PC-3 (cell line): ENCODE results near the gene BCR. TPM values are rescaled to one million over a fixed set of nuclear protein-coding genes. Genes with fewer than 3 reads are reported as not detected.

Source experiments
- ATAC-seq: fragments of 200-7000 bp; cut with Tn5 transposase; 2 replicates; pipeline ENCODE4 v1.9.1; 2020; ENCODE audit warnings: mild to moderate bottlenecking, moderate library complexity
- BruUV-seq: library from RNA; stranded (reverse); fragments of 400-500 nt; replicated peaks from 2 replicates; lab custom pipeline; 2021; lab: Mats Ljungman, UMichigan
- CTCF ChIA-PET: fragments of 300-600 bp; sonication (Branson Sonifier 250); formaldehyde crosslinking; loops from one replicate; lab custom pipeline; 2022; ENCODE audit warnings: antibody characterized with exemption; lab: Charles Lee
- POLR2A ChIA-PET: fragments of 300-600 bp; sonication (Branson Sonifier 250); formaldehyde crosslinking; loops from one replicate; lab custom pipeline; 2022; ENCODE audit warnings: antibody characterized with exemption; ENCODE audit not compliant: unreplicated experiment; lab: Charles Lee
- DNase-seq: peaks from one replicate; pipeline ENCODE4 v3.0.0-alpha.2; 2015
- H2AFZ ChIP-seq: fragments of 300-600 bp; sonication (generic); 2 replicates; pipeline ENCODE4 v1.6.0; 2016; ENCODE audit warnings: antibody characterized with exemption, low read length
- H3F3A ChIP-seq: fragments of 300-600 bp; sonication (generic); one replicate; pipeline ENCODE4 v1.6.0; 2017; ENCODE audit warnings: antibody characterized with exemption, low read length, control low read depth, mild to moderate bottlenecking; ENCODE audit not compliant: unreplicated experiment
- H3K27ac ChIP-seq: fragments of 300-600 bp; sonication (generic); 2 replicates; pipeline ENCODE4 v1.5.1; 2016; ENCODE audit warnings: mild to moderate bottlenecking, low read length
- H3K27me3 ChIP-seq: fragments of 300-600 bp; sonication (generic); 2 replicates; pipeline ENCODE4 v1.6.1; 2016; ENCODE audit warnings: low read length, mixed read lengths
- H3K36me3 ChIP-seq: fragments of 300-600 bp; sonication (generic); 2 replicates; pipeline ENCODE4 v1.6.1; 2016; ENCODE audit warnings: low read depth, mixed run types, low read length, mixed read lengths
- H3K4me1 ChIP-seq: fragments of 300-600 bp; sonication (generic); 2 replicates; pipeline ENCODE4 v1.5.1; 2016; ENCODE audit warnings: low read length; ENCODE audit not compliant: insufficient read depth
- H3K4me2 ChIP-seq: fragments of 300-600 bp; sonication (generic); 2 replicates; pipeline ENCODE4 v1.6.0; 2016; ENCODE audit warnings: low read length
- H3K4me3 ChIP-seq: fragments of 300-600 bp; sonication (generic); 2 replicates; pipeline ENCODE4 v1.5.1; 2016; ENCODE audit warnings: mild to moderate bottlenecking, low read length, mixed read lengths
- H3K79me2 ChIP-seq: fragments of 300-600 bp; sonication (generic); 2 replicates; pipeline ENCODE4 v1.6.1; 2017; ENCODE audit warnings: low read length, mixed read lengths
- H3K9ac ChIP-seq: fragments of 300-600 bp; sonication (generic); 2 replicates; pipeline ENCODE4 v1.6.0; 2016; ENCODE audit warnings: mild to moderate bottlenecking, low read length
- H3K9me2 ChIP-seq: fragments of 300-600 bp; sonication (generic); replicated peaks from 2 replicates; pipeline ENCODE4 v1.6.1; 2016; ENCODE audit warnings: mixed run types, low read length, mixed read lengths
- H3K9me3 ChIP-seq: fragments of 300-600 bp; sonication (generic); 2 replicates; pipeline ENCODE4 v1.6.1; 2016; ENCODE audit warnings: low read length, mixed read lengths
- H4K20me1 ChIP-seq: fragments of 300-600 bp; sonication (generic); 2 replicates; pipeline ENCODE4 v1.6.1; 2016; ENCODE audit warnings: low read length, mixed read lengths
- CTCF ChIP-seq: fragments of 300-600 bp; sonication (generic); conservative IDR thresholded peaks from 2 replicates; pipeline ENCODE4 v1.5.1; 2017; ENCODE audit warnings: antibody characterized with exemption, low read depth, mild to moderate bottlenecking, low read length
- EZH2 ChIP-seq: fragments of 300-600 bp; sonication (generic); IDR thresholded peaks from one replicate; pipeline ENCODE4 v1.6.1; 2017; ENCODE audit warnings: antibody characterized with exemption, mild to moderate bottlenecking, low read length; ENCODE audit not compliant: unreplicated experiment
- EZH2phosphoT487 ChIP-seq: fragments of 300-600 bp; sonication (generic); IDR thresholded peaks from 2 replicates; pipeline ENCODE4 v1.6.1; 2018; ENCODE audit warnings: mild to moderate bottlenecking, antibody characterized with exemption, low read length, borderline replicate concordance
- intact Hi-C: fragments of 100-400 bp; cut with micrococcal nuclease; formaldehyde crosslinking; loops from 2 replicates; pipeline ENCODE4 v1.9.0; 2023
- total RNA-seq: library from RNA; depleted of rRNA; stranded (reverse); fragments of >200 nt; gene quantifications from 2 replicates; pipeline ENCODE4 v1.2.3, GENCODE V29; 2014

Gene BCR
- total RNA-seq, 1 experiment from 2014 or later: 36.8 TPM

- POLR2A ChIA-PET: no interaction called here
- ATAC-seq: no peak
- Histone ChIP-seq H3F3A (no peaks in the 10 kb centered on the region), H3K36me3 (no peaks in the 10 kb centered on the region), H3K9me2 (no peaks in the 10 kb centered on the region), H4K20me1 (no peaks in the 10 kb centered on the region), H3K4me3 (no peak overlapping the region), H3K4me2 (no peak overlapping the region), H2AFZ (no peak overlapping the region), H3K9me3 (no peaks in the 10 kb centered on the region), H3K9ac (no peak overlapping the region), H3K79me2 (no peaks in the 10 kb centered on the region), H3K27ac (no peak overlapping the region), H3K4me1 (peaks cover 21% of the 10 kb centered on the region), H3K27me3 (no peaks in the 10 kb centered on the region)
- TF ChIP-seq CTCF: no peak
- intact Hi-C loops: no loop called here
- DNase-seq: peak; percentile 30
- BruUV-seq: no TSS peak
- CTCF ChIA-PET: no interaction called here
Observed at GRCh38 chr22:23151827-23152226, 28.5 kb upstream of the BCR start.

GRCh38 chr22:23152238-23153114 lies 27.8 kb upstream of the BCR start:
- Histone ChIP-seq H4K20me1 (no peaks in the 10 kb centered on the region), H3K4me1 (peaks cover 15% of the 10 kb centered on the region), H3K9me2 (no peaks in the 10 kb centered on the region), H3F3A (no peaks in the 10 kb centered on the region), H3K27me3 (no peaks in the 10 kb centered on the region), H3K4me3 (no peak overlapping the region), H3K4me2 (no peak overlapping the region), H3K79me2 (no peaks in the 10 kb centered on the region), H3K27ac (no peak overlapping the region), H3K9me3 (no peaks in the 10 kb centered on the region), H2AFZ (no peak overlapping the region), H3K36me3 (no peaks in the 10 kb centered on the region), H3K9ac (no peak overlapping the region)
- intact Hi-C loops: no loop called here
- BruUV-seq: no TSS peak
- TF ChIP-seq CTCF (no peak), EZH2phosphoT487 (no peak), EZH2 (no peak)
- DNase-seq: no peak
- ChIA-PET CTCF (no interaction called here), POLR2A (no interaction called here)
- ATAC-seq: no peak

- POLR2A ChIA-PET: no interaction called here
- no peak for ATAC-seq
Observed at GRCh38 chr22:23153994-23154393, 26.3 kb upstream of the BCR start.

More at GRCh38 chr22:23153994-23154393, 26.3 kb upstream of the BCR start:
- no TSS peak for BruUV-seq
- Histone ChIP-seq H3F3A (no peaks in the 10 kb centered on the region), H3K4me2 (no peak overlapping the region), H4K20me1 (no peaks in the 10 kb centered on the region), H3K4me3 (no peak overlapping the region), H3K9me2 (no peaks in the 10 kb centered on the region), H3K9ac (no peak overlapping the region), H3K4me1 (peaks cover 8% of the 10 kb centered on the region; the same call in 1 of the 2 replicates), H3K36me3 (no peaks in the 10 kb centered on the region), H3K27ac (no peak overlapping the region), H2AFZ (no peak overlapping the region), H3K9me3 (no peaks in the 10 kb centered on the region), H3K79me2 (no peaks in the 10 kb centered on the region), H3K27me3 (no peaks in the 10 kb centered on the region)
- TF ChIP-seq CTCF (no peak), EZH2 (no peak), EZH2phosphoT487 (no peak)
- intact Hi-C loops: no loop called here
- DNase-seq: no peak
- CTCF ChIA-PET: no interaction called here
